DOHH2 (cell line): Measurements from ENCODE around the gene OR6C70.

ENCODE experiments used
- CTCF ChIP-seq: fragments of 200-600 bp; sonication (generic); IDR thresholded peaks from one replicate; pipeline ENCODE4 v1.5.1; 2014; ENCODE audit warnings: antibody characterized with exemption, mild to moderate bottlenecking, low read depth, low read length; ENCODE audit not compliant: poor library complexity, severe bottlenecking
- EZH2phosphoT487 ChIP-seq: fragments of 200-600 bp; sonication (generic); IDR thresholded peaks from 2 replicates; pipeline ENCODE4 v1.6.1; 2017; ENCODE audit warnings: borderline replicate concordance, mild to moderate bottlenecking, antibody characterized with exemption, low read length, moderate library complexity, mixed read lengths

GRCh38 chr12:55492078-55492477 lies 22.1 kb upstream of the OR6C70 start, which contains the start of gene OR6C68:
- TF ChIP-seq CTCF = no peak
- no peak for TF ChIP-seq EZH2phosphoT487
